Neural progenitor cell (in vitro differentiated cells): ENCODE results near the gene LYPD6B.

ENCODE experiments used
- EZH2phosphoT487 ChIP-seq: fragments of 200-600 bp; sonication (generic); IDR thresholded peaks from 2 replicates; pipeline ENCODE4 v1.6.1; 2017; ENCODE audit warnings: antibody characterized with exemption
- TF ChIP-seq, protein P1 (sequence below): fragments of 200-600 bp; sonication (generic); IDR thresholded peaks from 2 replicates; pipeline ENCODE4 v1.5.1; 2017; ENCODE audit warnings: antibody characterized with exemption, mild to moderate bottlenecking

- TF ChIP-seq, protein P1, sequence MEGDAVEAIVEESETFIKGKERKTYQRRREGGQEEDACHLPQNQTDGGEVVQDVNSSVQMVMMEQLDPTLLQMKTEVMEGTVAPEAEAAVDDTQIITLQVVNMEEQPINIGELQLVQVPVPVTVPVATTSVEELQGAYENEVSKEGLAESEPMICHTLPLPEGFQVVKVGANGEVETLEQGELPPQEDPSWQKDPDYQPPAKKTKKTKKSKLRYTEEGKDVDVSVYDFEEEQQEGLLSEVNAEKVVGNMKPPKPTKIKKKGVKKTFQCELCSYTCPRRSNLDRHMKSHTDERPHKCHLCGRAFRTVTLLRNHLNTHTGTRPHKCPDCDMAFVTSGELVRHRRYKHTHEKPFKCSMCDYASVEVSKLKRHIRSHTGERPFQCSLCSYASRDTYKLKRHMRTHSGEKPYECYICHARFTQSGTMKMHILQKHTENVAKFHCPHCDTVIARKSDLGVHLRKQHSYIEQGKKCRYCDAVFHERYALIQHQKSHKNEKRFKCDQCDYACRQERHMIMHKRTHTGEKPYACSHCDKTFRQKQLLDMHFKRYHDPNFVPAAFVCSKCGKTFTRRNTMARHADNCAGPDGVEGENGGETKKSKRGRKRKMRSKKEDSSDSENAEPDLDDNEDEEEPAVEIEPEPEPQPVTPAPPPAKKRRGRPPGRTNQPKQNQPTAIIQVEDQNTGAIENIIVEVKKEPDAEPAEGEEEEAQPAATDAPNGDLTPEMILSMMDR: no peak
- no peak for TF ChIP-seq EZH2phosphoT487
Measured at GRCh38 chr2:149068225-149068995, 29.9 kb downstream of the LYPD6B start.
